Measurements from ENCODE around the gene HOXD8. TPM values are rescaled to one million over a fixed set of nuclear protein-coding genes. Genes with fewer than 3 reads are reported as not detected.

Gene HOXD8
- total RNA-seq, 3 donors from 2014 or later: 10.5 to 36.1 (median 13.8) TPM

- TF ChIP-seq POLR2AphosphoS5 (IDR thresholded peaks at IDR 0.05) (no peak), POLR2A (IDR thresholded peaks at IDR 0.05) (no peak)
- TF ChIP-seq, protein P1, sequence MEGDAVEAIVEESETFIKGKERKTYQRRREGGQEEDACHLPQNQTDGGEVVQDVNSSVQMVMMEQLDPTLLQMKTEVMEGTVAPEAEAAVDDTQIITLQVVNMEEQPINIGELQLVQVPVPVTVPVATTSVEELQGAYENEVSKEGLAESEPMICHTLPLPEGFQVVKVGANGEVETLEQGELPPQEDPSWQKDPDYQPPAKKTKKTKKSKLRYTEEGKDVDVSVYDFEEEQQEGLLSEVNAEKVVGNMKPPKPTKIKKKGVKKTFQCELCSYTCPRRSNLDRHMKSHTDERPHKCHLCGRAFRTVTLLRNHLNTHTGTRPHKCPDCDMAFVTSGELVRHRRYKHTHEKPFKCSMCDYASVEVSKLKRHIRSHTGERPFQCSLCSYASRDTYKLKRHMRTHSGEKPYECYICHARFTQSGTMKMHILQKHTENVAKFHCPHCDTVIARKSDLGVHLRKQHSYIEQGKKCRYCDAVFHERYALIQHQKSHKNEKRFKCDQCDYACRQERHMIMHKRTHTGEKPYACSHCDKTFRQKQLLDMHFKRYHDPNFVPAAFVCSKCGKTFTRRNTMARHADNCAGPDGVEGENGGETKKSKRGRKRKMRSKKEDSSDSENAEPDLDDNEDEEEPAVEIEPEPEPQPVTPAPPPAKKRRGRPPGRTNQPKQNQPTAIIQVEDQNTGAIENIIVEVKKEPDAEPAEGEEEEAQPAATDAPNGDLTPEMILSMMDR (IDR thresholded peaks at IDR 0.05): no peak
- H3K4me1 ChIP-seq: peaks cover 0 to 4% of the 10 kb centered on the region in 2 donors
- H3K36me3 ChIP-seq: no peaks in the 10 kb centered on the region
- DNase-seq (ENCODE audit: low spot score in 2 of 2): peak in 1 of 2 donors; percentile 47
- intact Hi-C loops (cut with DNase I; ENCODE audit: low total_unique reads): no loop called here
- peaks cover 30 to 98% of the 10 kb centered on the region in 2 donors for H3K27me3 ChIP-seq
- H3K4me3 ChIP-seq: peak overlapping the region in 2 of 3 donors; percentile 26 to 68
- no peak overlapping the region for H3K27ac ChIP-seq
- no peaks in the 10 kb centered on the region for H3K9me3 ChIP-seq
Measured at GRCh38 chr2:176107731-176108181, 21.7 kb upstream of the HOXD8 start.

DNA sequence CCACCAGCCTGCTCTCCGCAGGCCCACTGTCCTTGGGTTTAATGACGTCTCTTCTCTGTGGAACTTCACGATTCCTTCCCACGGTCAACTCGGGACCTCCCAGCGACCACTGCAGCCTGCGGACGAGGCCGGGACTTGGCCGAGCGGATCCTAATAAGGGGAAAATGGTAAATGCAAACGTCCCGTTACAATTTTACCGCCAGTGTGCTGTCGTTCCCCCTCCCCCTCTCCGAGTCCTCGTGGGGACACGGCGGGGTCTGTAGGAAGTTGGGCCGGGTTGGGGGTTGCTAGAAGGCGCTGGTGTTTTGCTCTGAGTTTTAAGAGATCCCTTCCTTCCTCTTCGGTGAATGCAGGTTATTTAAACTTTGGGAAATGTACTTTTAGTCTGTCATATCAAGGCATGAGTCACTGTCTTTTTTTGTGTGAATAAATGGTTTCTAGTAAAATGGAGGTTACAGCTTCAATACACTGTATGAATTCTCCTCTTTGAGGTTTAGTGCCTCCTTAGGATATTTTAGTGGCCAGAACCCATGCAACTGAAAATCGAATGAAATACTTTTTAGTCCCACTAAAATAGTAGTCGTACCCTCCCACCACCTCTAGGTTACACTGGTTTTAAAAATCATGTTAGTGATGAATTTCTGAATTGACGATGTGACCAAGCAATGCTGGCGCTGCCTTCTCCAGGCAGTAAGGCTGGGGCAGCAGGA is 20.2 kb upstream of the HOXD8 start:
- peaks cover 27 to 98% of the 10 kb centered on the region in 2 donors for H3K27me3 ChIP-seq
- TF ChIP-seq, protein P1 (IDR thresholded peaks at IDR 0.05): no peak
- TF ChIP-seq POLR2A (IDR thresholded peaks at IDR 0.05) (no peak), POLR2AphosphoS5 (IDR thresholded peaks at IDR 0.05) (no peak)
- no peaks in the 10 kb centered on the region for H3K9me3 ChIP-seq
- intact Hi-C loops (cut with DNase I; ENCODE audit: low total_unique reads): no loop called here
- H3K36me3 ChIP-seq: no peaks in the 10 kb centered on the region
- no peak overlapping the region for H3K27ac ChIP-seq
- H3K4me3 ChIP-seq: peak overlapping the region in 1 of 3 donors; percentile 68
- DNase-seq (ENCODE audit: low spot score in 2 of 2): no peak
- peaks cover 0 to 4% of the 10 kb centered on the region in 2 donors for H3K4me1 ChIP-seq

GRCh38 chr2:176109946-176110345 is 19.6 kb upstream of the HOXD8 start:
- peaks cover 0 to under 1% of the 10 kb centered on the region in 2 donors for H3K4me1 ChIP-seq
- no peak for TF ChIP-seq POLR2AphosphoS5 (IDR thresholded peaks at IDR 0.05)
- TF ChIP-seq, protein P1 (IDR thresholded peaks at IDR 0.05): no peak
- TF ChIP-seq POLR2A (IDR thresholded peaks at IDR 0.05): no peak
- H3K27ac ChIP-seq: no peak overlapping the region
- H3K36me3 ChIP-seq: no peaks in the 10 kb centered on the region
- H3K9me3 ChIP-seq: no peaks in the 10 kb centered on the region
- peaks cover 22 to 98% of the 10 kb centered on the region in 2 donors for H3K27me3 ChIP-seq
- no peak for DNase-seq (ENCODE audit: low spot score in 2 of 2)
- H3K4me3 ChIP-seq: no peak overlapping the region
- intact Hi-C loops (cut with DNase I; ENCODE audit: low total_unique reads): no loop called here

DNA sequence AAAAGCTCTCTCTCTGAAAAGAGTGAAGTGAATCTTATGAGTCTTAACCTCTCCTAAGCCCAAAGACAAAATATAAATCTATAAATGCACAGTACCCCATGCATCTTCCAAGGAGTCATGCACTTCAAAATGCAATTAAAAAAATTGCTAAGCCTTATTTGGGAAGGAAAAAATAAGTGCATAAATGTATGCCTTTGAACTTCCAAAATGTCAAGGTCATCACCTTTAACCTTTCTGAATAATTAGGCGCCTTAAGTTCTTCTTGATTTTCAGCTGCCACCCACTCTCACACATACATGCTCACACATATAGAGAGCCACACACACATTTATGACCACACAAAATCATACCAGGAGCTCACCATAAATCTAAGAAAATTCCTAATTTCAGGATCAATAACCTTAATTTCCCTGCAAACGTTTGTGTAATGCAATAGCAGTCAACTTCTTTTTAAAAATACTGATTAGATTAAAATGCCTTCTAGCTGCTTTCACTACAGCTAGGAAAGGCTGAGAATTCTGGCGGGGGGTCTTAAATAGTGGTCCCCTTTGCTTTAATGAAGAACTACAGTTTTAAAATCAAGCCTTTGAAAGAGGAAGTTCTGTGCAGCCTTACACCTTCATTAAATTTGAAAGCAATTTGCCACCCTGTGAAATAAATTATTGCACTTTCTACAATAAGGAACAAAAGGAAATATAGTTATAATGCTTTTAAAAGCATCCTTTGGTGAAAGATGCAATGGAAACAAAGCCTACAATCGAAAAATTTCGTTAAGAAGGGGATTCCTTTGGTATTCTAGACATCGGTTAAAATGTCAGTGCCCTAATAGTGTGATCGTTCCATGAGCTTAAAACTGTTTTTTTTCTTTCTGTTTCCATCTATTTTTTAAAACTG is 18.8 kb upstream of the HOXD8 start:
- Histone ChIP-seq H3K36me3 (no peaks in the 10 kb centered on the region), H3K4me1 (no peaks in the 10 kb centered on the region), H3K27ac (no peak overlapping the region), H3K4me3 (peak overlapping the region in 1 of 3 donors; percentile 22), H3K9me3 (no peaks in the 10 kb centered on the region), H3K27me3 (peaks cover 16 to 98% of the 10 kb centered on the region in 2 donors)
- no peak for TF ChIP-seq POLR2AphosphoS5 (IDR thresholded peaks at IDR 0.05)
- TF ChIP-seq, protein P1 (IDR thresholded peaks at IDR 0.05): no peak
- no peak for TF ChIP-seq POLR2A (IDR thresholded peaks at IDR 0.05)
- intact Hi-C loops (cut with DNase I; ENCODE audit: low total_unique reads): no loop called here
- DNase-seq (ENCODE audit: low spot score in 2 of 2): no peak
